ENCODE measurements around the gene GON4L. TPM values are rescaled to one million over a fixed set of nuclear protein-coding genes. Genes with fewer than 3 reads are reported as not detected.

The GON4L gene
- total RNA-seq, 1 donor from 2014 or later = 46.5 TPM

GRCh38 chr1:155882766-155883165, 25.8 kb upstream of the GON4L start:
- no peak overlapping the region for H3K4me3 Mint-ChIP-seq (ENCODE audit: unreplicated experiment)
- no peaks in the 10 kb centered on the region for H3K36me3 Mint-ChIP-seq (ENCODE audit: low read depth)
- TF ChIP-seq, protein P1, sequence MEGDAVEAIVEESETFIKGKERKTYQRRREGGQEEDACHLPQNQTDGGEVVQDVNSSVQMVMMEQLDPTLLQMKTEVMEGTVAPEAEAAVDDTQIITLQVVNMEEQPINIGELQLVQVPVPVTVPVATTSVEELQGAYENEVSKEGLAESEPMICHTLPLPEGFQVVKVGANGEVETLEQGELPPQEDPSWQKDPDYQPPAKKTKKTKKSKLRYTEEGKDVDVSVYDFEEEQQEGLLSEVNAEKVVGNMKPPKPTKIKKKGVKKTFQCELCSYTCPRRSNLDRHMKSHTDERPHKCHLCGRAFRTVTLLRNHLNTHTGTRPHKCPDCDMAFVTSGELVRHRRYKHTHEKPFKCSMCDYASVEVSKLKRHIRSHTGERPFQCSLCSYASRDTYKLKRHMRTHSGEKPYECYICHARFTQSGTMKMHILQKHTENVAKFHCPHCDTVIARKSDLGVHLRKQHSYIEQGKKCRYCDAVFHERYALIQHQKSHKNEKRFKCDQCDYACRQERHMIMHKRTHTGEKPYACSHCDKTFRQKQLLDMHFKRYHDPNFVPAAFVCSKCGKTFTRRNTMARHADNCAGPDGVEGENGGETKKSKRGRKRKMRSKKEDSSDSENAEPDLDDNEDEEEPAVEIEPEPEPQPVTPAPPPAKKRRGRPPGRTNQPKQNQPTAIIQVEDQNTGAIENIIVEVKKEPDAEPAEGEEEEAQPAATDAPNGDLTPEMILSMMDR (IDR thresholded peaks at IDR 0.05) = no peak
- no peaks in the 10 kb centered on the region for H3K9me3 Mint-ChIP-seq (ENCODE audit: low read depth)
- no peak for DNase-seq (ENCODE audit: low spot score)
- no peak overlapping the region for H3K27ac Mint-ChIP-seq (ENCODE audit: unreplicated experiment)
- peaks cover 1% of the 10 kb centered on the region for H3K27me3 Mint-ChIP-seq (ENCODE audit: low read depth)
- peaks cover 11% of the 10 kb centered on the region for H3K4me1 Mint-ChIP-seq (ENCODE audit: low read depth)

GRCh38 chr1:155882235-155882634, 25.2 kb upstream of the GON4L start:
- Mint-ChIP-seq H3K27me3 (ENCODE audit: low read depth) (peaks cover 1% of the 10 kb centered on the region), H3K27ac (ENCODE audit: unreplicated experiment) (no peak overlapping the region), H3K4me1 (ENCODE audit: low read depth) (peaks cover 11% of the 10 kb centered on the region), H3K36me3 (ENCODE audit: low read depth) (no peaks in the 10 kb centered on the region), H3K4me3 (ENCODE audit: unreplicated experiment) (no peak overlapping the region), H3K9me3 (ENCODE audit: low read depth) (no peaks in the 10 kb centered on the region)
- DNase-seq (ENCODE audit: low spot score) = no peak
- TF ChIP-seq, protein P1 (IDR thresholded peaks at IDR 0.05) = no peak

DNA sequence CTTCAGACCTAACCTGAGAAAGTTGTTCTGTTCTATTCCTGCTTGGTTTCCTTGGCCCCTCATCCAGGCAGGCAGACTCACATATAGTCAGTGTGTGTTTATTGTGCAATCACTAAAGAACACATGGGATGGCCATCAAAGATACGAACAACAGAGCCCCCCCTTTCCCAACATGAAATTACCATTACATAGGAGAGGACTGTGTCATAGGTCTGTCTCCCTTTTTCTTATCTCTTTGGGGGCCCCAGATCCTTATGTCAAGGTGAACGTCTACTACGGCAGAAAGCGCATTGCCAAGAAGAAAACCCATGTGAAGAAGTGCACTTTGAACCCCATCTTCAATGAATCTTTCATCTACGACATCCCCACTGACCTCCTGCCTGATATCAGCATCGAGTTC, 23.9 kb upstream of the GON4L start:
- no peaks in the 10 kb centered on the region for H3K36me3 Mint-ChIP-seq (ENCODE audit: low read depth)
- H3K4me1 Mint-ChIP-seq (ENCODE audit: low read depth) = peaks cover 11% of the 10 kb centered on the region
- no peak for DNase-seq (ENCODE audit: low spot score)
- H3K9me3 Mint-ChIP-seq (ENCODE audit: low read depth) = no peaks in the 10 kb centered on the region
- TF ChIP-seq, protein P1 (IDR thresholded peaks at IDR 0.05) = no peak
- no peak overlapping the region for H3K27ac Mint-ChIP-seq (ENCODE audit: unreplicated experiment)
- H3K27me3 Mint-ChIP-seq (ENCODE audit: low read depth) = peaks cover 1% of the 10 kb centered on the region
- no peak overlapping the region for H3K4me3 Mint-ChIP-seq (ENCODE audit: unreplicated experiment)

- Mint-ChIP-seq H3K4me1 (ENCODE audit: low read depth) (peaks cover 11% of the 10 kb centered on the region), H3K4me3 (ENCODE audit: unreplicated experiment) (no peak overlapping the region), H3K27ac (ENCODE audit: unreplicated experiment) (no peak overlapping the region), H3K36me3 (ENCODE audit: low read depth) (no peaks in the 10 kb centered on the region), H3K27me3 (ENCODE audit: low read depth) (peaks cover 1% of the 10 kb centered on the region), H3K9me3 (ENCODE audit: low read depth) (no peaks in the 10 kb centered on the region)
- TF ChIP-seq, protein P1 (IDR thresholded peaks at IDR 0.05) = no peak
- DNase-seq (ENCODE audit: low spot score) = no peak
Measured at GRCh38 chr1:155880251-155880650, 23.2 kb upstream of the GON4L start.

DNA sequence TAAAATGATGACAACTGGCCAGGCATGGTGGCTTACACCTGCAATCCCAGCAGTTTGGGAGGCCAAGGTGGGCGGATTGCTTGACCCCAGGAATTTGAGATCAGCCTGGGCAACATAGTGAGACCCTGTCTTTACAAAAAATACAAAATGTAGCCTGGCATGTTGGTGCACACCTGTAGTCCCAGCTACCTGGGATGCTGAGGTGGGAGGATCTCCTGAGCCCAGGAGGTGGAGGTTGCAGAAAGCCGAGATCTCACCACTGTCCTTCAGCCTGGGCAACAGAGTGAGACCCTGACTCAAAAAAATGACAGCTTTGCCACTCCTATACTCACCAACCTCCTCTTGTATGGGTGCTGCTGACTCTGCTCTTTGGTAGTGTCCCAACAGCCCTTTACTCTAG, 20.9 kb upstream of the GON4L start:
- Mint-ChIP-seq H3K27me3 (ENCODE audit: low read depth) (peaks cover 1% of the 10 kb centered on the region), H3K4me1 (ENCODE audit: low read depth) (peaks cover 4% of the 10 kb centered on the region), H3K36me3 (ENCODE audit: low read depth) (no peaks in the 10 kb centered on the region), H3K4me3 (ENCODE audit: unreplicated experiment) (no peak overlapping the region), H3K27ac (ENCODE audit: unreplicated experiment) (no peak overlapping the region), H3K9me3 (ENCODE audit: low read depth) (no peaks in the 10 kb centered on the region)
- DNase-seq (ENCODE audit: low spot score) = no peak
- TF ChIP-seq, protein P1 (IDR thresholded peaks at IDR 0.05) = no peak
